Testis (tissue), 2 donors: ENCODE results near the gene IL5.

Experiments used
- CTCF ChIP-seq, 3 experiments: fragments of 450-650 bp in 2 of 3; fragments of 200-600 bp in 1 of 3; sonication (generic) in 1 of 3; IDR thresholded peaks; one replicate each; pipeline ENCODE4 v1.5.1; 2016 to 2019; ENCODE audit warnings: antibody characterized with exemption in 3 of 3, mild to moderate bottlenecking in 2 of 3, moderate library complexity in 1 of 3
- POLR2A ChIP-seq: fragments of 450-650 bp; IDR thresholded peaks from one replicate; pipeline ENCODE4 v1.6.1; 2017; ENCODE audit warnings: antibody characterized with exemption, mild to moderate bottlenecking, moderate library complexity

GRCh38 chr5:132566657-132567056 is 23.3 kb upstream of the IL5 start:
- TF ChIP-seq CTCF (IDR thresholded peaks at IDR 0.05) (no peak), POLR2A (no peak)
